22Rv1 (cell line): Measurements from ENCODE around the gene SRGAP1.
"Not testable (repeated sequence)": the region's sequence is repeated elsewhere in the genome, so short reads cannot be mapped to it uniquely, and the experiment has no call there.

Experiments
- ZFX ChIP-seq: fragments of 450-650 bp; IDR thresholded peaks from 2 replicates; pipeline ENCODE4 v1.6.1; 2017; ENCODE audit warnings: antibody characterized with exemption, borderline replicate concordance
- TF ChIP-seq, protein P1 (sequence below): fragments of 450-650 bp; IDR thresholded peaks from 2 replicates; pipeline ENCODE4 v1.5.1; 2017; ENCODE audit warnings: mild to moderate bottlenecking

DNA sequence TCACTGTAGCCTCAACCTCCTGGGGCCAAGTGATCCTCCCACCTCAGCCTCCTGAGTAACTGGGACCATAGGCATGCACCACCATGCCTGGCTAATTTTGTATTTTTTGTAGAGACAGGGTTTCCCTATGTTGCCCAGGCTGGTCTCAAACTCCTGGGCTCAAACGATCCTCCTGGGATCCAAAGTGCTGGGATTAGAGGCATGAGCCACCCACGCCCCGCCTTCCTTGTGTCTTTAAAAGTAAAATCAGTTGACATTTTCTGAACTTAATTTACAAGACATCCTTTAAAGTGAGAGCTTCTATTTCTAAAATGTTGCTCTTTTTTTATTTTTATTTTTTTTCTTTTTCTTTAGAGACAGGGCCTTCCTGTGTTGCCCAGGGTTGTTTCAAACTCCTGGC lies 276.6 kb downstream of the SRGAP1 start:
- TF ChIP-seq, protein P1, sequence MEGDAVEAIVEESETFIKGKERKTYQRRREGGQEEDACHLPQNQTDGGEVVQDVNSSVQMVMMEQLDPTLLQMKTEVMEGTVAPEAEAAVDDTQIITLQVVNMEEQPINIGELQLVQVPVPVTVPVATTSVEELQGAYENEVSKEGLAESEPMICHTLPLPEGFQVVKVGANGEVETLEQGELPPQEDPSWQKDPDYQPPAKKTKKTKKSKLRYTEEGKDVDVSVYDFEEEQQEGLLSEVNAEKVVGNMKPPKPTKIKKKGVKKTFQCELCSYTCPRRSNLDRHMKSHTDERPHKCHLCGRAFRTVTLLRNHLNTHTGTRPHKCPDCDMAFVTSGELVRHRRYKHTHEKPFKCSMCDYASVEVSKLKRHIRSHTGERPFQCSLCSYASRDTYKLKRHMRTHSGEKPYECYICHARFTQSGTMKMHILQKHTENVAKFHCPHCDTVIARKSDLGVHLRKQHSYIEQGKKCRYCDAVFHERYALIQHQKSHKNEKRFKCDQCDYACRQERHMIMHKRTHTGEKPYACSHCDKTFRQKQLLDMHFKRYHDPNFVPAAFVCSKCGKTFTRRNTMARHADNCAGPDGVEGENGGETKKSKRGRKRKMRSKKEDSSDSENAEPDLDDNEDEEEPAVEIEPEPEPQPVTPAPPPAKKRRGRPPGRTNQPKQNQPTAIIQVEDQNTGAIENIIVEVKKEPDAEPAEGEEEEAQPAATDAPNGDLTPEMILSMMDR, result not testable (repeated sequence)
- TF ChIP-seq ZFX, result not testable (repeated sequence)
